ENCODE data around the gene ELL. TPM values are rescaled to one million over a fixed set of nuclear protein-coding genes. Genes with fewer than 3 reads are reported as not detected.

The ELL gene
- total RNA-seq, 1 donor from 2014 or later, result 11.6 TPM

DNA sequence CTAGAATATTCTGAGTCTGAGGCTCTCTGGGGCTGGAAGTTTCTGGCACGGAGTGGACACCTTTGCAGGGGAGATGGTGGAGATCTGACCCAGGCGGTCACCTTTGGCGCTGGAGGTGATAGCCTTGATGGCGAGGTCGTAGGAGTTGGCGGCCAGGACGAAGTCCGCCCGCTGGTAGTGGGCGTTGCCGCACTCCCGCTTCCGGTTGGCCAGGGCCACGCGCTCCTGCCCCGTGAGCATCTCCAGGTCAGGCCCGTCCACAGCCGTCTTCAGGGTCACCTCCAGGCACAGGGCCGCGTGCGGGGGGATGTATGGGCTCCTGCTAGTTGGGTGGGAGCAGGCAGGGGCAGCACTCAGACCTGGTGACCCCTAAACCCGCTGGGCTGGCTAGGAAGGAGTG, 16.2 kb upstream of the ELL start:
- no peak for DNase-seq
- H3K9me3 Mint-ChIP-seq (ENCODE audit: unreplicated experiment), result peaks cover 6% of the 10 kb centered on the region
- H3K36me3 Mint-ChIP-seq (ENCODE audit: unreplicated experiment), result no peaks in the 10 kb centered on the region
- no peak overlapping the region for H3K4me3 Mint-ChIP-seq (ENCODE audit: unreplicated experiment)
- H3K4me1 Mint-ChIP-seq (ENCODE audit: low read depth, unreplicated experiment), result no peaks in the 10 kb centered on the region
- TF ChIP-seq, protein P1, sequence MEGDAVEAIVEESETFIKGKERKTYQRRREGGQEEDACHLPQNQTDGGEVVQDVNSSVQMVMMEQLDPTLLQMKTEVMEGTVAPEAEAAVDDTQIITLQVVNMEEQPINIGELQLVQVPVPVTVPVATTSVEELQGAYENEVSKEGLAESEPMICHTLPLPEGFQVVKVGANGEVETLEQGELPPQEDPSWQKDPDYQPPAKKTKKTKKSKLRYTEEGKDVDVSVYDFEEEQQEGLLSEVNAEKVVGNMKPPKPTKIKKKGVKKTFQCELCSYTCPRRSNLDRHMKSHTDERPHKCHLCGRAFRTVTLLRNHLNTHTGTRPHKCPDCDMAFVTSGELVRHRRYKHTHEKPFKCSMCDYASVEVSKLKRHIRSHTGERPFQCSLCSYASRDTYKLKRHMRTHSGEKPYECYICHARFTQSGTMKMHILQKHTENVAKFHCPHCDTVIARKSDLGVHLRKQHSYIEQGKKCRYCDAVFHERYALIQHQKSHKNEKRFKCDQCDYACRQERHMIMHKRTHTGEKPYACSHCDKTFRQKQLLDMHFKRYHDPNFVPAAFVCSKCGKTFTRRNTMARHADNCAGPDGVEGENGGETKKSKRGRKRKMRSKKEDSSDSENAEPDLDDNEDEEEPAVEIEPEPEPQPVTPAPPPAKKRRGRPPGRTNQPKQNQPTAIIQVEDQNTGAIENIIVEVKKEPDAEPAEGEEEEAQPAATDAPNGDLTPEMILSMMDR (IDR thresholded peaks at IDR 0.05; ENCODE audit: partially characterized antibody, unreplicated experiment), result no peak
- no peak overlapping the region for H3K27ac Mint-ChIP-seq (ENCODE audit: unreplicated experiment)
- peaks cover 4% of the 10 kb centered on the region for H3K27me3 Mint-ChIP-seq (ENCODE audit: unreplicated experiment)

DNA sequence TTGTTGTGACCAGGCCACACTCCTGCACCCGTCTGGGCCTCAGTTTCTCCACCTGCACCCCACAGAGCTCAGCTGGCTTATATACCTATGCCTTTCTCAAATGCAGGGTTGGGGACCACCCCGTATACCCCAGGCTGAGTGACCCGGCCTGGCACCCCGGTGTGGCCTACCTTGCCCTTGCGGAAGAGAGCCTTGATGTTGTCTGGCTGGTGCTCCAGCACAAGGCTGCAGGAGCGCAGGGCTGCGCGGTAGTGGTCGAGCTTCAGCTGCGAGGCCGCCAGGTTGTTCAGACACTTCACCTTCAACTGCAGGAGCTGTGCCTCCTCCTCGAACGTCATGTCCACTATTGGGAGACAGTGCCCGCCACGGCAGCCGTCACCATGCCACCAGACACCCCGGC, 15.6 kb upstream of the ELL start:
- no peak for DNase-seq
- no peak overlapping the region for H3K27ac Mint-ChIP-seq (ENCODE audit: unreplicated experiment)
- no peaks in the 10 kb centered on the region for H3K36me3 Mint-ChIP-seq (ENCODE audit: unreplicated experiment)
- no peak overlapping the region for H3K4me3 Mint-ChIP-seq (ENCODE audit: unreplicated experiment)
- TF ChIP-seq, protein P1 (IDR thresholded peaks at IDR 0.05; ENCODE audit: partially characterized antibody, unreplicated experiment), result no peak
- peaks cover 3% of the 10 kb centered on the region for H3K27me3 Mint-ChIP-seq (ENCODE audit: unreplicated experiment)
- no peaks in the 10 kb centered on the region for H3K4me1 Mint-ChIP-seq (ENCODE audit: low read depth, unreplicated experiment)
- peaks cover 6% of the 10 kb centered on the region for H3K9me3 Mint-ChIP-seq (ENCODE audit: unreplicated experiment)

DNA sequence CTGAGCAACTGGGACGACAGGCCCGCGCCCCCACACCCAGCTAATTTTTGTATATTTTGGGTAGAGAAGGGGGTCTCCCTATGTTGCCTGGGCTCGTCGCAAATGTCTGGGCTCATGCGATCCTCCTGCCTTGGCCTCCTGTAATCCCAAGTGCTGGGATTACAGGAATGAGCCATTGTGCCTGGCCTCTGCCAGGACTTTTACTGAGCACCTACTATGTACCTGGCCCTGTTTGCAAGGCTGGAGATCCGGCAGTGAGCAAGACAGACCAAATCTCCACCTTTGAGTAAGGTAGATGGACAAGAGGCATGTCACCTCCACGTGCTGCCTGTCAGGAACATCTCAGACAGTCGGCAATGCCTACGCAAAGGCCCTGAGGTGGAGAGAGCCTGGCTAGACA, 14.6 kb upstream of the ELL start:
- no peak overlapping the region for H3K4me3 Mint-ChIP-seq (ENCODE audit: unreplicated experiment)
- peaks cover 5% of the 10 kb centered on the region for H3K9me3 Mint-ChIP-seq (ENCODE audit: unreplicated experiment)
- no peak overlapping the region for H3K27ac Mint-ChIP-seq (ENCODE audit: unreplicated experiment)
- H3K27me3 Mint-ChIP-seq (ENCODE audit: unreplicated experiment), result peaks cover 3% of the 10 kb centered on the region
- no peak for DNase-seq
- no peaks in the 10 kb centered on the region for H3K4me1 Mint-ChIP-seq (ENCODE audit: low read depth, unreplicated experiment)
- TF ChIP-seq, protein P1 (IDR thresholded peaks at IDR 0.05; ENCODE audit: partially characterized antibody, unreplicated experiment), result no peak
- no peaks in the 10 kb centered on the region for H3K36me3 Mint-ChIP-seq (ENCODE audit: unreplicated experiment)

DNA sequence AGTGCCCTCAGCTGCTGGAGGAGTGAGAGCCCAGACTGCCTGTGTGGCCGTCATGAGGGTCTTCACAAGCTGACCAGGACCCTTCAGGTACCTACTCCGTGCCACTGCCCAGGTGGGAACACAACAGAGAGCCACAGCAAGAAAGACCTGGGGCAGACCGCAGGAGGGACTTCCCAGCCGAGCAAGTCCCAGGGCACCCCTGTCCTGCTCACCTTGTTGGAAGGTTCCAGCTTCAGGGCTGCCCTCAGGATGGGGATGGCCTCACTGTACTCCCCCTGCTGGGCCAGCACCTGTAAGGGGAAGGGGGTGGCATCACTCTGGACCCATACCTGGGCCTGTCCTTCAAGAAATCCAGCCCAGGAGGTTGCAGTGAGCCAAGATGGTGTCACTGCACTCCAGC, 11.2 kb upstream of the ELL start:
- no peak overlapping the region for H3K27ac Mint-ChIP-seq (ENCODE audit: unreplicated experiment)
- TF ChIP-seq, protein P1 (IDR thresholded peaks at IDR 0.05; ENCODE audit: partially characterized antibody, unreplicated experiment), result no peak
- peaks cover 7% of the 10 kb centered on the region for H3K27me3 Mint-ChIP-seq (ENCODE audit: unreplicated experiment)
- no peak overlapping the region for H3K4me3 Mint-ChIP-seq (ENCODE audit: unreplicated experiment)
- H3K4me1 Mint-ChIP-seq (ENCODE audit: low read depth, unreplicated experiment), result peaks cover 2% of the 10 kb centered on the region
- H3K36me3 Mint-ChIP-seq (ENCODE audit: unreplicated experiment), result no peaks in the 10 kb centered on the region
- DNase-seq, result no peak
- H3K9me3 Mint-ChIP-seq (ENCODE audit: unreplicated experiment), result peaks cover 8% of the 10 kb centered on the region

DNA sequence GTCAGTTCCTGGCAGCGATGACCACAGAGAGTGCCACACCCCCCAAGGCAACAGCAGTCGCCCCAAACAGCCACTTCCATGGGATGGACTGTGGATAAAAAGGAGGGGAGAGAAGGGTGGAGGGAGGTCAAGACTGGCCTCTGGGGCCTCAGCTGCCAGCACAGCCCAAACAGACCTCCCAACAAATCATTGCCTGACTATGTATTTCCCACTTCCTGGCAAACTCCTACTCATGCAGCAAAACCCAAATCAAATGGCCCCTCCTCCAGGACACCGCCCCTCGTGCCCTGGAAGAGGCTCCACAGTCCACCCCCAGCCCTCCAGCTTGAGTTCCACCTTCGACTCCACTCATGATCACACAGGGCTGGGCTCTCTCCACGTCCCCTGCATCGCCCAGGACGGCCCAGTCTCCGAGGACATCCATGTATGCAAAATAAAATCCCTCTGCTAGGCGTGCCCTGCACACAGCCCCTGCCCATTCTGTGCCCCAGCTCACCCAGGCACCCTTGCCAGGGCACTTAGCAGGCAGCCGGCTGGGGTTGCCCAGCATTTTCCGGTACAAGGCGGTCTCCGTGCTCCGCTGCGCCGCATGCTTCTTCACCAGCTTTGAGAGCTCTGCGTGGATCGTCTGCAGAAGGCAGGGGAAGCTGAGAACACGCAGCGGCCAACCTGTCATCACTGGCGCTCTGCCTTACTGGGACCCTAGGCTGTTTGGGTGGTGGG, 10.5 kb upstream of the ELL start:
- no peaks in the 10 kb centered on the region for H3K36me3 Mint-ChIP-seq (ENCODE audit: unreplicated experiment)
- H3K9me3 Mint-ChIP-seq (ENCODE audit: unreplicated experiment), result peaks cover 8% of the 10 kb centered on the region
- H3K27me3 Mint-ChIP-seq (ENCODE audit: unreplicated experiment), result peaks cover 7% of the 10 kb centered on the region
- TF ChIP-seq, protein P1 (IDR thresholded peaks at IDR 0.05; ENCODE audit: partially characterized antibody, unreplicated experiment), result no peak
- DNase-seq, result no peak
- H3K27ac Mint-ChIP-seq (ENCODE audit: unreplicated experiment), result no peak overlapping the region
- peaks cover 2% of the 10 kb centered on the region for H3K4me1 Mint-ChIP-seq (ENCODE audit: low read depth, unreplicated experiment)
- H3K4me3 Mint-ChIP-seq (ENCODE audit: unreplicated experiment), result no peak overlapping the region

Measured in glutamatergic neuron (in vitro differentiated cells).